Fibroblast of skin of left biceps (primary cell): ENCODE data around the gene RBM45.
"Not testable (repeated sequence)": the region's sequence is repeated elsewhere in the genome, so short reads cannot be mapped to it uniquely, and the experiment has no call there.

Experiments used
- DNase-seq, 2 experiments: peaks; one replicate each; pipeline ENCODE4 v3.0.0-alpha.2; 2013; ENCODE audit warnings: low read depth in 2 of 2

Gene RBM45

GRCh38 chr2:178112202-178113152, at the start of gene RBM45:
Gene RBM45 (plus strand): TSS chr2:178112437. CDS start chr2:178112547, 110 bp downstream.
- peak; percentile 76 to 77 for DNase-seq

- no peak for DNase-seq
Observed at GRCh38 chr2:178066324-178066723, 45.9 kb upstream of the RBM45 start.

GRCh38 chr2:178066890-178067669, 45.2 kb upstream of the RBM45 start:
- no peak for DNase-seq

- DNase-seq, result no peak
Observed at GRCh38 chr2:178068823-178069454, 43.3 kb upstream of the RBM45 start.

GRCh38 chr2:178069551-178069950, 42.7 kb upstream of the RBM45 start:
- no peak for DNase-seq

- no peak for DNase-seq
Observed at GRCh38 chr2:178070824-178071223, 41.4 kb upstream of the RBM45 start.

GRCh38 chr2:178072000-178072382, 40.2 kb upstream of the RBM45 start:
- DNase-seq, result no peak

GRCh38 chr2:178072383-178073301, 39.6 kb upstream of the RBM45 start, which contains the start of gene PDE11A:
Gene PDE11A (minus strand): TSS chr2:178072777. CDS start chr2:178072437, 340 bp downstream.
- peak; percentile 6 to 15 for DNase-seq

GRCh38 chr2:178074123-178075005, 37.9 kb upstream of the RBM45 start:
- no peak for DNase-seq

GRCh38 chr2:178075006-178075326, 37.3 kb upstream of the RBM45 start:
- DNase-seq, result no peak

GRCh38 chr2:178076130-178076529, 36.1 kb upstream of the RBM45 start:
- no peak for DNase-seq

GRCh38 chr2:178079279-178079678, 33.0 kb upstream of the RBM45 start:
- not testable (repeated sequence) for DNase-seq

- DNase-seq, result no peak
Observed at GRCh38 chr2:178082408-178083045, 29.7 kb upstream of the RBM45 start.

- no peak for DNase-seq
Observed at GRCh38 chr2:178084273-178084672, 28.0 kb upstream of the RBM45 start.

- no peak for DNase-seq
Observed at GRCh38 chr2:178088774-178089270, 23.4 kb upstream of the RBM45 start.

GRCh38 chr2:178093471-178093870, 18.8 kb upstream of the RBM45 start:
- no peak for DNase-seq

- DNase-seq, result no peak
Observed at GRCh38 chr2:178101321-178102079, 10.7 kb upstream of the RBM45 start.

- DNase-seq, result no peak
Observed at GRCh38 chr2:178105566-178105965, 6.7 kb upstream of the RBM45 start.

GRCh38 chr2:178106053-178106452, 6.2 kb upstream of the RBM45 start:
- no peak for DNase-seq
